Ovary (tissue), 3 donors: Measurements from ENCODE around the gene NUP37.

Experiments
- EP300 ChIP-seq: sonication (generic); formaldehyde crosslinking; IDR thresholded peaks from one replicate; pipeline ENCODE4 v1.6.1; 2017; ENCODE audit warnings: antibody characterized with exemption
- POLR2A ChIP-seq: fragments of 450-650 bp; IDR thresholded peaks from one replicate; pipeline ENCODE4 v1.6.1; 2017; ENCODE audit warnings: antibody characterized with exemption, mild to moderate bottlenecking, moderate library complexity
- TF ChIP-seq, protein P1 (sequence below), 3 donors: fragments of 450-650 bp in 2 of 3; fragments of 200-600 bp in 1 of 3; IDR thresholded peaks; one replicate each; pipeline versions ENCODE4 v1.5.1 to v1.8.0; 2016 to 2022; ENCODE audit warnings: antibody characterized with exemption in 3 of 3, mild to moderate bottlenecking in 1 of 3
- donor health status: DM: no; HTN: no; CAD: no.

DNA sequence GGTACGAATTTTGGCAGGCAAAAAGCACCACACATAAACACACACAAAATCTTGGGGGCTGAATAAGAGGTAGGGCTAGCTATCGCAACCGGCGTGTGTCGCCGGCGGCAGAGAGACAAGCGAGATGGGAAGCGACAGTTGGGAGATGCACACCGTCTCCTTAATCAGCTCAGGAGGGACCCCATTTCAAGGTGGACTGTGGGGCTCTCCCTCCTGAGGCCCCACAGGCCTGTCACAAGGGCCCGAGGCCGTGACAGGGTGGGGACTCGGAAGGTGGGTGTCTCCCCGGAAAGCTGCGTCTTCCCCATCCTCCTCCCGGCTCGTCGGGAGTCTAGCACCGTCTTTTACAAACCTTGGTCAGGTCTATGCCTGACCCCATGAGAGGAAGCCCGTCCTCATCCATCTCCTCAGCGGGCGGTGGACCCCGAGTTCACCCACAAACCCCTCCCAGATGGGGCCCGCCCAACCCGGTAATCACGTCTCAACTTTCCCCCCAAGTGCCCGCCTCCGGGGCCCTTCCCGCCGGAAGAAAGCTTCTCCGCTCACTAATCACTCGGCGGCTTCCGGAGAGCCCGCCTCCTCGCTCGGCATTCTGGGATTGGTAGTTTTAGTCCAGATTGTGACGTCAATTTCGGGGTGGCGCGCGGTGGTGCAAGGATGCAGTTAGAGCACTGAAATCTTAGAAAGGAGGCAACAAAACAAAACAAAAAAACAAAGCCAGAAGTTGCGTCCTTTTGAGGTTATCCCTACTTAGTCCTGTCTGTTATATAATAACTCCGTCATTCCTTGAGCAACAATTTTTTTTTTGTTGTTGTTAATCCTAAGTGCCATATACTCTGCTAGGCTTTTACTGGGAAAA is 58.1 kb downstream of the NUP37 start, which contains the start of gene WASHC3:
- peak; percentile 93 for TF ChIP-seq POLR2A
- TF ChIP-seq, protein P1, sequence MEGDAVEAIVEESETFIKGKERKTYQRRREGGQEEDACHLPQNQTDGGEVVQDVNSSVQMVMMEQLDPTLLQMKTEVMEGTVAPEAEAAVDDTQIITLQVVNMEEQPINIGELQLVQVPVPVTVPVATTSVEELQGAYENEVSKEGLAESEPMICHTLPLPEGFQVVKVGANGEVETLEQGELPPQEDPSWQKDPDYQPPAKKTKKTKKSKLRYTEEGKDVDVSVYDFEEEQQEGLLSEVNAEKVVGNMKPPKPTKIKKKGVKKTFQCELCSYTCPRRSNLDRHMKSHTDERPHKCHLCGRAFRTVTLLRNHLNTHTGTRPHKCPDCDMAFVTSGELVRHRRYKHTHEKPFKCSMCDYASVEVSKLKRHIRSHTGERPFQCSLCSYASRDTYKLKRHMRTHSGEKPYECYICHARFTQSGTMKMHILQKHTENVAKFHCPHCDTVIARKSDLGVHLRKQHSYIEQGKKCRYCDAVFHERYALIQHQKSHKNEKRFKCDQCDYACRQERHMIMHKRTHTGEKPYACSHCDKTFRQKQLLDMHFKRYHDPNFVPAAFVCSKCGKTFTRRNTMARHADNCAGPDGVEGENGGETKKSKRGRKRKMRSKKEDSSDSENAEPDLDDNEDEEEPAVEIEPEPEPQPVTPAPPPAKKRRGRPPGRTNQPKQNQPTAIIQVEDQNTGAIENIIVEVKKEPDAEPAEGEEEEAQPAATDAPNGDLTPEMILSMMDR (IDR thresholded peaks at IDR 0.05), result no peak
- TF ChIP-seq EP300, result no peak
